Hippocampal formation (tissue), 2 donors: ENCODE measurements around the gene BTBD8.

Experiments
- DNase-seq, 2 donors: peaks; one replicate each; lab custom pipeline; 2025; lab: John Stamatoyannopoulos, UW

Gene BTBD8

GRCh38 chr1:92094090-92094489, 13.9 kb downstream of the BTBD8 start:
- DNase-seq, result no peak

GRCh38 chr1:92094595-92094994, 14.4 kb downstream of the BTBD8 start:
- DNase-seq, result no peak

GRCh38 chr1:92095874-92096273, 15.7 kb downstream of the BTBD8 start:
- DNase-seq, result no peak

GRCh38 chr1:92096317-92096716, 16.2 kb downstream of the BTBD8 start:
- DNase-seq, result no peak

GRCh38 chr1:92105546-92106081, 25.5 kb downstream of the BTBD8 start:
- DNase-seq, result no peak

GRCh38 chr1:92108631-92109030, 28.5 kb downstream of the BTBD8 start:
- DNase-seq, result no peak

- DNase-seq, result no peak
Measured at GRCh38 chr1:92117526-92117925, 37.4 kb downstream of the BTBD8 start.

GRCh38 chr1:92118826-92119225, 38.7 kb downstream of the BTBD8 start:
- no peak for DNase-seq

GRCh38 chr1:92123868-92124267, 43.7 kb downstream of the BTBD8 start:
- no peak for DNase-seq

- no peak for DNase-seq
Measured at GRCh38 chr1:92125204-92125603, 45.1 kb downstream of the BTBD8 start.

GRCh38 chr1:92126088-92126487, 45.9 kb downstream of the BTBD8 start:
- DNase-seq, result no peak

GRCh38 chr1:92134331-92134730, 54.2 kb downstream of the BTBD8 start:
- DNase-seq, result no peak

- no peak for DNase-seq
Measured at GRCh38 chr1:92136341-92136740, 56.2 kb downstream of the BTBD8 start.

- DNase-seq, result no peak
Measured at GRCh38 chr1:92154934-92155333, 74.8 kb downstream of the BTBD8 start.

GRCh38 chr1:92159593-92159992, 79.4 kb downstream of the BTBD8 start:
- no peak for DNase-seq

GRCh38 chr1:92165389-92165788, 85.2 kb downstream of the BTBD8 start:
- no peak for DNase-seq

- DNase-seq, result no peak
Measured at GRCh38 chr1:92167151-92167550, 87.0 kb downstream of the BTBD8 start.

GRCh38 chr1:92168657-92169056, 88.5 kb downstream of the BTBD8 start:
- peak in 1 of 2 donors; percentile 64 for DNase-seq

- no peak for DNase-seq
Measured at GRCh38 chr1:92169214-92170005, 89.3 kb downstream of the BTBD8 start.

- no peak for DNase-seq
Measured at GRCh38 chr1:92184632-92185031, 104.5 kb downstream of the BTBD8 start.

GRCh38 chr1:92186081-92186480, 105.9 kb downstream of the BTBD8 start:
- peak in 1 of 2 donors; percentile 11 for DNase-seq

- no peak for DNase-seq
Measured at GRCh38 chr1:92188436-92189255, 108.5 kb downstream of the BTBD8 start.

GRCh38 chr1:92191726-92192125, 111.6 kb downstream of the BTBD8 start:
- no peak for DNase-seq
